ENCODE data around the gene ARMC3. TPM values are rescaled to one million over a fixed set of nuclear protein-coding genes. Genes with fewer than 3 reads are reported as not detected.

Gene ARMC3
- total RNA-seq, 4 donors from 2014 or later = 0.42 TPM; not detected in 3

DNA sequence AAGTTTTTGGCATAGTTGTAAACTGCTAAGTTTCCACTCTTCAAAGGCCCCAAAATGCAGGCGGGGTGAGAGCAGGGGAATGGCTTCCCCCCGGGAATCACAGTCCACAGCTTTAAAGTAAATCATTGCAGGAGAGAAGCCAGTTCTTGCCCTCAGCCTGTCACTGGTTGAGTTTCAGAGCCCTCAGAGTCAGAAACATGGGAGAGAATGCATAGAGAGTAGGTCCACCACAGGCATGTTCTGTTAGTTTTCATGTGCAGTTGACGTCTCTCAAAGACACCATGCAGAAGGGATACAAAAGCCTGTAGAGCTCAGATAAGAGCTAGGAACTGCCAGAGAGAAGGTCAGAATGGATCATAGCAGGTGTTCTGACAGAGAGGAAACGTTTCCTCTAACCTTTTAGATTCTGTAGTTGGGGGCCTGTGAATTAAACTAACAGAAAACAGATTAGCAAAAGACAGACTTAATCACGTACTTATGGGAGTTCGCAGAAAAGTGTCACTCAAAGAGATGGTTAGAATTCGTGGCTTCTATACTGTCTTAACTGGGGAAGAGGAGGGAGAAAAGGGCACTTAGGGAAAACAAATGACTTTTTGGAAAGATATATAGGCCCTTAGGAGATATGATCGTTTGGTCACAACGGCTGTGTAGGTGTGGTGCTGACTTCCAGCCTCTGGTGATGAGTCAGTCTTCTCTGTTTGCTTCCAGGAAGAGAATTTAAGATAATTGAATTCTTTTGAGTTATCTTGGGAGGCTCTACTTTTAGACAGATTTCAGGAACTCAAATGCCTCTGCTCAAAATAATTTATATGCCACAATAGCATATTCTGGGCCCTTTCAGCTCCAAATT, 119.6 kb downstream of the ARMC3 start:
- Histone ChIP-seq H3K4me1 (peaks cover 4 to 19% (median 17%) of the 10 kb centered on the region in 4 donors), H3K9me3 (no peaks in the 10 kb centered on the region), H3K36me3 (no peaks in the 10 kb centered on the region), H3K4me3 (no peak overlapping the region), H3K27ac (replicated peaks in 1 of 4) (no peak overlapping the region), H3K27me3 (no peaks in the 10 kb centered on the region)
- 64% methylated on average over 9 of the region's 9 CpGs for WGBS
- intact Hi-C loops (cut with DNase I) = no loop called here
- no peak for TF ChIP-seq EP300 (IDR thresholded peaks at IDR 0.05)
- TF ChIP-seq, protein P1, sequence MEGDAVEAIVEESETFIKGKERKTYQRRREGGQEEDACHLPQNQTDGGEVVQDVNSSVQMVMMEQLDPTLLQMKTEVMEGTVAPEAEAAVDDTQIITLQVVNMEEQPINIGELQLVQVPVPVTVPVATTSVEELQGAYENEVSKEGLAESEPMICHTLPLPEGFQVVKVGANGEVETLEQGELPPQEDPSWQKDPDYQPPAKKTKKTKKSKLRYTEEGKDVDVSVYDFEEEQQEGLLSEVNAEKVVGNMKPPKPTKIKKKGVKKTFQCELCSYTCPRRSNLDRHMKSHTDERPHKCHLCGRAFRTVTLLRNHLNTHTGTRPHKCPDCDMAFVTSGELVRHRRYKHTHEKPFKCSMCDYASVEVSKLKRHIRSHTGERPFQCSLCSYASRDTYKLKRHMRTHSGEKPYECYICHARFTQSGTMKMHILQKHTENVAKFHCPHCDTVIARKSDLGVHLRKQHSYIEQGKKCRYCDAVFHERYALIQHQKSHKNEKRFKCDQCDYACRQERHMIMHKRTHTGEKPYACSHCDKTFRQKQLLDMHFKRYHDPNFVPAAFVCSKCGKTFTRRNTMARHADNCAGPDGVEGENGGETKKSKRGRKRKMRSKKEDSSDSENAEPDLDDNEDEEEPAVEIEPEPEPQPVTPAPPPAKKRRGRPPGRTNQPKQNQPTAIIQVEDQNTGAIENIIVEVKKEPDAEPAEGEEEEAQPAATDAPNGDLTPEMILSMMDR (IDR thresholded peaks at IDR 0.05) = no peak
- TF ChIP-seq POLR2AphosphoS5 (IDR thresholded peaks at IDR 0.05) = no peak
- no peak for TF ChIP-seq POLR2A (IDR thresholded peaks at IDR 0.05; ENCODE audit: low read depth)
- DNase-seq (ENCODE audit: extremely low spot score) = peak; percentile 70

- no peak overlapping the region for H3K27ac ChIP-seq (replicated peaks in 1 of 4)
- intact Hi-C loops (cut with DNase I) = no loop called here
- H3K4me1 ChIP-seq = peaks cover 4 to 19% (median 17%) of the 10 kb centered on the region in 4 donors
- H3K4me3 ChIP-seq = no peak overlapping the region
- no peaks in the 10 kb centered on the region for H3K36me3 ChIP-seq
- no peaks in the 10 kb centered on the region for H3K9me3 ChIP-seq
- TF ChIP-seq EP300 (IDR thresholded peaks at IDR 0.05) = no peak
- TF ChIP-seq, protein P1 (IDR thresholded peaks at IDR 0.05) = no peak
- no peak for TF ChIP-seq POLR2A (IDR thresholded peaks at IDR 0.05; ENCODE audit: low read depth)
- no peak for TF ChIP-seq POLR2AphosphoS5 (IDR thresholded peaks at IDR 0.05)
- peak; percentile 19 for DNase-seq (ENCODE audit: extremely low spot score)
- no peaks in the 10 kb centered on the region for H3K27me3 ChIP-seq
- 99% methylated on average over 4 of the region's 4 CpGs for WGBS
Observed at GRCh38 chr10:23048191-23048590, 120.3 kb downstream of the ARMC3 start.

- WGBS = 95% methylated on average over 3 of the region's 3 CpGs
- peak; percentile 77 for DNase-seq (ENCODE audit: extremely low spot score)
- Histone ChIP-seq H3K4me3 (no peak overlapping the region), H3K27me3 (no peaks in the 10 kb centered on the region), H3K4me1 (peaks cover 4 to 12% (median 11%) of the 10 kb centered on the region in 4 donors), H3K36me3 (no peaks in the 10 kb centered on the region), H3K27ac (replicated peaks in 1 of 4) (no peak overlapping the region), H3K9me3 (no peaks in the 10 kb centered on the region)
- TF ChIP-seq POLR2A (IDR thresholded peaks at IDR 0.05; ENCODE audit: low read depth) (no peak), EP300 (IDR thresholded peaks at IDR 0.05) (no peak), POLR2AphosphoS5 (IDR thresholded peaks at IDR 0.05) (no peak)
- TF ChIP-seq, protein P1 (IDR thresholded peaks at IDR 0.05) = no peak
- intact Hi-C loops (cut with DNase I) = no loop called here
Observed at GRCh38 chr10:23051278-23051677, 123.4 kb downstream of the ARMC3 start.

- DNase-seq (ENCODE audit: extremely low spot score) = peak; percentile 21
- H3K4me1 ChIP-seq = peaks cover 4 to 6% (median 5%) of the 10 kb centered on the region in 4 donors
- TF ChIP-seq POLR2A (IDR thresholded peaks at IDR 0.05; ENCODE audit: low read depth) (no peak), EP300 (IDR thresholded peaks at IDR 0.05) (no peak), POLR2AphosphoS5 (IDR thresholded peaks at IDR 0.05) (no peak)
- TF ChIP-seq, protein P1 (IDR thresholded peaks at IDR 0.05) = no peak
- no peak overlapping the region for H3K27ac ChIP-seq (replicated peaks in 1 of 4)
- no peaks in the 10 kb centered on the region for H3K9me3 ChIP-seq
- intact Hi-C loops (cut with DNase I) = no loop called here
- WGBS = 93% methylated on average over 5 of the region's 5 CpGs
- no peaks in the 10 kb centered on the region for H3K27me3 ChIP-seq
- H3K4me3 ChIP-seq = no peak overlapping the region
- H3K36me3 ChIP-seq = no peaks in the 10 kb centered on the region
Observed at GRCh38 chr10:23051855-23052331, 124.0 kb downstream of the ARMC3 start.

Measured in esophagus muscularis mucosa (tissue), 4 donors.